ENCODE data around the gene MAP2K5.

MAP2K5 gene

GRCh38 chr15:67559576-67559975 lies 17.1 kb downstream of the MAP2K5 start:
- DNase-seq (ENCODE audit: low read depth): no peak

- no peak for DNase-seq (ENCODE audit: low read depth)
Observed at GRCh38 chr15:67560320-67560719, 17.8 kb downstream of the MAP2K5 start.

- no peak for DNase-seq (ENCODE audit: low read depth)
Observed at GRCh38 chr15:67563092-67563491, 20.6 kb downstream of the MAP2K5 start.

- DNase-seq (ENCODE audit: low read depth): no peak
Observed at GRCh38 chr15:67564021-67564967, 21.8 kb downstream of the MAP2K5 start.

GRCh38 chr15:67564968-67565345 lies 22.5 kb downstream of the MAP2K5 start:
- no peak for DNase-seq (ENCODE audit: low read depth)

- no peak for DNase-seq (ENCODE audit: low read depth)
Observed at GRCh38 chr15:67569668-67570067, 27.2 kb downstream of the MAP2K5 start.

- DNase-seq (ENCODE audit: low read depth): no peak
Observed at GRCh38 chr15:67570875-67571647, 28.6 kb downstream of the MAP2K5 start.

- no peak for DNase-seq (ENCODE audit: low read depth)
Observed at GRCh38 chr15:67571648-67572415, 29.3 kb downstream of the MAP2K5 start.

GRCh38 chr15:67573194-67573593 lies 30.7 kb downstream of the MAP2K5 start:
- no peak for DNase-seq (ENCODE audit: low read depth)

GRCh38 chr15:67575039-67575502 lies 32.6 kb downstream of the MAP2K5 start:
- DNase-seq (ENCODE audit: low read depth): no peak

GRCh38 chr15:67578020-67578600 lies 35.6 kb downstream of the MAP2K5 start:
- DNase-seq (ENCODE audit: low read depth): no peak

- DNase-seq (ENCODE audit: low read depth): no peak
Observed at GRCh38 chr15:67579164-67579563, 36.7 kb downstream of the MAP2K5 start.

- DNase-seq (ENCODE audit: low read depth): no peak
Observed at GRCh38 chr15:67579967-67580366, 37.5 kb downstream of the MAP2K5 start.

GRCh38 chr15:67584157-67584556 lies 41.7 kb downstream of the MAP2K5 start:
- DNase-seq (ENCODE audit: low read depth): no peak

GRCh38 chr15:67585681-67586080 lies 43.2 kb downstream of the MAP2K5 start:
- DNase-seq (ENCODE audit: low read depth): no peak

GRCh38 chr15:67587331-67587730 lies 44.8 kb downstream of the MAP2K5 start:
- DNase-seq (ENCODE audit: low read depth): no peak

GRCh38 chr15:67587754-67588153 lies 45.3 kb downstream of the MAP2K5 start:
- no peak for DNase-seq (ENCODE audit: low read depth)

GRCh38 chr15:67590191-67590590 lies 47.7 kb downstream of the MAP2K5 start:
- DNase-seq (ENCODE audit: low read depth): no peak

GRCh38 chr15:67592245-67592644 lies 49.7 kb downstream of the MAP2K5 start:
- no peak for DNase-seq (ENCODE audit: low read depth)

GRCh38 chr15:67593562-67593961 lies 51.1 kb downstream of the MAP2K5 start:
- DNase-seq (ENCODE audit: low read depth): no peak

GRCh38 chr15:67594770-67595169 lies 52.3 kb downstream of the MAP2K5 start:
- DNase-seq (ENCODE audit: low read depth): no peak

GRCh38 chr15:67595572-67595971 lies 53.1 kb downstream of the MAP2K5 start:
- no peak for DNase-seq (ENCODE audit: low read depth)
